GM19025 (cell line): Measurements from ENCODE around the gene ARSB.
"Not testable (repeated sequence)": the region's sequence is repeated elsewhere in the genome, so short reads cannot be mapped to it uniquely, and the experiment has no call there.

Experiments
- ATAC-seq: cut with Tn5 transposase; IDR thresholded peaks from one replicate; pipeline ENCODE4 v1.9.1; 2021; ENCODE audit warnings: mild to moderate bottlenecking, low read depth, moderate library complexity; ENCODE audit not compliant: unreplicated experiment

The ARSB gene

DNA sequence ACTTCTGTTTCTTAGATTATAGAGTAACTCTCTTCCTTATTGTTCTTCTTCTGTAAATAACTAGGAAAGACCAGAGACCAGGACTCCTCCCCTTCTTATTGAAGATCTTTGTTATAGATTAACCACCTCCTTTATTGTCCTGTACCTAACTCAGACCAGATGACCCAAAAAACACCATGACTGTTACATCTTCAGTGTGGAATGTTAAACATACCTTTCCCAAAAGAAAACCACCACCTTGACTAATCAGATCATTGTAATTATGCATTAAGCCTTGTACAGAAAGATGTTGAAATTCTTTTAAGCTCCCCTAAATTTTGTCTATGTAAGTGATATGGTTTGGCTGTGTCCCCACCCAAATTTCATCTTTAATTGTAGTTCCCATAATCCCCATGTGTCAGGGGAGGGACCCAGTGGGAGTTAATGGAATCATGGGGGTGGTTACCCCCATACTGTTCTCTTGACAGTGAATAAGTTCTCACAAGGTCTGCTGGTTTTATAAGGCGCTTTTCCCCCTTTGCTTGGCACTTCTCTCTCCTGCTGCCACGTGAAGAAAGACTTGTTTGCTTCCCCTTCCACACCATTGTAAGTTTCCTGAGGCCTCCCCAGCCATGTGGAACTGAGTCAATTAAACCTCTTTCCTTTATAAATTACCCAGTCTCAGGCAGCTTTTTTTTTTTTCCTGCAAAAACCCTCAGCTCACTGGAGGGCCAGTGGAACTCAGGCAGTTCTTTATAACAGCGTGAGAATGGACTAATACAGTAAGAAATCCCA is 26.3 kb downstream of the ARSB start:
- no peak for ATAC-seq

DNA sequence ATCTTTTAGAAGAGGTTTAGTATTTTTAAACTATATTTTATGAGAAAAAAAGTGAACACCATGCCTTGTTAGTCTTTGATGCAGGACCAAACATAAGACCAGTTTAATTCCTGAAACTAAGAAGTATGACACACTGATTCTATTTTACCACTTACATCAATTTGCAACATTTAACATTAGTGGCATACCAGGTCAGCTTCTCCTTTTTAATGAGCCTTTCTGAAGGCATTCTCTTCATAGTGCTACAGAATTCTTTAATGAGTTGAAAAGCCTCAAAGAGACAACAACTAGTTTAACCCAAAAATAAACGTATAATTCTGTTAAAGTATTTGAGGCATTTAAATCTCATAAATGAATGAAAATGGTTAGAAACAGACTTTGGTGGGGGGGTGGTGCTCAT is 28.2 kb downstream of the ARSB start:
- no peak for ATAC-seq

DNA sequence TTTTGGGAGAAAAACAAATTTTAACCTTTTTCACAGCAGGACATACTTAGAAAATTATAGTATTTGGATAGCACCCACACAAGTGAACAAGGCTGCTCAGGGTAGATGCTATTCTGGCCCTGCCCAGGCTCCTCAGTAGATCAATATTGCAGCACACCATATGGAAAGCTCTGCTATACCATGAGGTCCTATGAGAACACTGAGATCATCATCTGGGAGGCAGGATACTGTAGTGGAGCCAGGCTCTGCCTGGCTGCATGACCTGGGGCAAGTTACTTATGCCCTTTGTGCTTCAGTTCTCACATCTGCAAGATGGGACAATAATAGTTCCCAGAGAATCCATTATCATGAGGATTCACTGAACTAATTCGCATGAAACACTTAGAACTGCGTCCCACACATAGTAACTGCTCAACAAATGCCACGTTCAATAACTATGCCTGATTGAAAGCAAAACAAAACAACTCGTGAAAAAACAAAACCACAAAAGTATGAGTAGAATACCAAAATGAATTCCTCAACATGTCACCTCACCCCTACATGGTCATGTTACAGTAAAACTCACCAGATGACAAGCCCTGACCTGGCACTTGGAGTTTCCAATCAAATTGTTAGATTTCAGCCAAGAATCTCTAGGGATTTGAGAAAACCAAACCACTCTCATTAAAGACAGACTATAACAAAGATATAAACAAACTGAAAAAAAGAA is 31.9 kb downstream of the ARSB start:
- ATAC-seq, result no peak

DNA sequence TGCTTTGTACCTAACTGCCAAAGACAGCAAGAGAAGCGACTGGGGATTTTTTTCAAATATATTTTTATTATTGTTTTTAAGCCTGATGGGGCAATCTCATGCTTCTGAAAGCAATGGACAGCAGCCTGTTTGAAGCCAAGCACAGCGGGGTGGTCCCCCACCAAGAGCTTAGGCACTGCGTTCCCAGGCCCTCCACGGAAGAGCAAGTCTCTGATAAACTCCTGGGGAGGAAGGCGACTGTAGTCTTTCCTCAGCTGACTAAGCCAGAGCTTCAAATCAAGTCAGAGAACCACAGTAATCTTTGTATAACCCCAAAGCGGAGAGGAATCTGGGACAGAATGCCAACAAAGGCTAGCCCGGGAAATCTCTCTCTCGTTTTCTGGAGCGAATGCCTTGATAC is 54.4 kb downstream of the ARSB start:
- no peak for ATAC-seq

DNA sequence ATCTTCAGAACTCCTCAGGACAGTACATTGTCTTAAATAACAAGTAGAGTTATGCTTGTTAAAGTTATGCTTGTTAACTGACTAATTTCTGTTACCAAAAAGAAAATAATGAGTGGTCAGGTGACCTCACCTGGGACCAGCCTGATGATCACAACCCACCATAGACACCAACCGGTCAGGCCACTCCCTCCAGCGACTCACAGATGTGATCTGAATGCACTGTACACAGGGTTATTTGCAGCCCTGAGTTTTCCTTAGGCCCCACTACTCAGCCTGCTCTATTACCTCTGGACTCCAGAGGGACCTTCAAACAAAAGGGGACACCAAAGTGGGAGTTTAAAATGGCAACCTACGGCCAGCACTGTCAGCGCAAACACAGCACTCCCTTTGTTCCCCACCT is 55.3 kb downstream of the ARSB start:
- ATAC-seq, result no peak

DNA sequence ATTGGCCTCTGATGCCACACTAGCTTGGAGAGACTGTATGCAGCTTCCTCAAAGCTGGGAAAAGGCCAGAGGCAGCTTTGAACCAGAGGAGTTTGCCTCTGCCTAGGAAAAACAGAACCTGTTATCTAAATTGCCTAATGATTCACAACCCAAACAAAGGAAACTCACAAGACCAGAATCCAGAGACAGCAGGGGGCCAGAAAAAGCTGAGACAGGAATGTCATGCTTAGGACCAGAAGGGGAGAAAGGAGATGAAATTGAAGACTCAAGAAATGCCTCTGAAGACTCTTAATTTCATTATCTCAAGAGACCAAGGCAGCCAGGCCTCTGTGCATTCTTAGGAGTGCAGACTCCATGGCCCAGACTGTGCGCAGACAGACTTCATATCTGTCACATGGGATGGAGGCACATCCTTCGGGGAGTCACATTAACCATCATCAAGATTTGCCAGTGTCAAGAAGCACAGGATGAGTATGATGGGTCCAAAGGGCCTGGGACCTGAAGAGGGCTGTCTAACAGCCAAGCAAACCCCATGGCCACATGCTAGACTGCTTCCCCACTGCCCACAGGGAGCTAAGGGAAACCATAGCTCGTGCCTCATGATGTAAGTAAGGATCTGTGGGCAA is 57.3 kb downstream of the ARSB start:
- no peak for ATAC-seq

DNA sequence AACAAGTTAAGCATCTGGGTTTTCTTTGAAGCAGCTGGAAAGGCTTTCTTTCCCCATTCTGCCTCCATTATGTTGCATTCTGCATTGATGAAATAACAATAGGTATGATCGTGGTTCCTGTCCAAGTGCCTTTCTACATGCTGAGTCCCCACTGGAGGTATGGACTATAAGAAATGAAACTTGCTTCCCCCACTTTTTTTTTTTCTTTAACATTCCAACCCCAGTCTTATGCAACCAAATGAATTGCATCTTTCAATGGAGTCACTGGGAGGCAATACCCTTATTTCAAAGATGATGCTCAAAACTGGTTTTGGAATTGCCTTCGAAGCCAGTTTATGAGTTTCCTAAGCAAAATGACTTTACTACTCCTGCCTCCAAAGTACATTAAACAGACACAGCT is 58.9 kb downstream of the ARSB start:
- ATAC-seq, result no peak

DNA sequence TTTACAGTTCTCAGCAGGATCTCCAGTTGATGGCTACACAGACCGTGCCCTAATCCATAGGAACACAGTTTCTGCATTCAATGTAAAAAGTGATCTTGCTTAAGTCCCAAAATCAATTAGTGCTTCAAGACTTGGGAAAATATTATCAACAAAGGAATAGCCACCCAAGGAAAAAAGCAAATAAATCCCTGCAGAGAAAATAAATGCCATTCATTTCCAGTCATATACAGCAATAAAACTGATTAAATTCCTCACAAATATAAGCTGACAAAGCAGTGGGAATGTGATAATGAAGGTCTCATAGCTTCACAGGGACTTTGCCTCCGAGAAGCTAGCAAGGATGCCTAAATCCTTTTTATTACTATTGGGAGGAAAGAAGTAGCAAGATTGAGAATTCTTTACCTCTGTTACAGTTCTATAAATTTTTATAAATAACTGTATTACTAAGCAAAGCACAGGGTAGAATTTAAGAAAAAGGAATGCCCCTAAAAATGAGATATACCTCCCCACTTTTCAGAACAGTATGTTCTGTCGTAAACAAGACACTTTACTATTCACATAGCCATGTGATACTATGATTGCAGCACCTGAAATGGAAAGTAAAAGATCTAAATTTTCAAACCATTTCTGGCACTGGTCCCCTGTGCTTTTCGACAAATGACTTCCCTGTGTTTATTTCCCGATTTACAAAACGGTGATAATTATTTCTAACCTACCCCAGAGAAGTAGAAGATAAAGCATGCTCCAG is 59.8 kb downstream of the ARSB start:
- no peak for ATAC-seq

DNA sequence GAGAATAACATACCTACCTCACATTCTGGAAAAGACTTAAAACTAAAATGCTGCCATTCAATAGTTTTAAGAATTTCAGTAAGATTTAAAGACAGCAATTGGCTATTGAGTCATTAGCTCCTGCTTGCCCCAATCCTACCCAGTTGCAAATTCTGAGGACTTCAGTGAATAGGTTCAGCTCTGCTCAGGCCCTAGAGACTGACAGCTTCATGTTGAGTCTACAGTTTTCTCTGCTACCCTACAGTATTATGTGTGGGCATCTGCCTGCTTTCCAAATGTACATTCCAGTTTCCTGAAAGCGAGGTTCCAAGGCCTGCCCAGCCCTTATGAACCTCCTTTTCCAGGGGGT is 61.5 kb downstream of the ARSB start:
- no peak for ATAC-seq

DNA sequence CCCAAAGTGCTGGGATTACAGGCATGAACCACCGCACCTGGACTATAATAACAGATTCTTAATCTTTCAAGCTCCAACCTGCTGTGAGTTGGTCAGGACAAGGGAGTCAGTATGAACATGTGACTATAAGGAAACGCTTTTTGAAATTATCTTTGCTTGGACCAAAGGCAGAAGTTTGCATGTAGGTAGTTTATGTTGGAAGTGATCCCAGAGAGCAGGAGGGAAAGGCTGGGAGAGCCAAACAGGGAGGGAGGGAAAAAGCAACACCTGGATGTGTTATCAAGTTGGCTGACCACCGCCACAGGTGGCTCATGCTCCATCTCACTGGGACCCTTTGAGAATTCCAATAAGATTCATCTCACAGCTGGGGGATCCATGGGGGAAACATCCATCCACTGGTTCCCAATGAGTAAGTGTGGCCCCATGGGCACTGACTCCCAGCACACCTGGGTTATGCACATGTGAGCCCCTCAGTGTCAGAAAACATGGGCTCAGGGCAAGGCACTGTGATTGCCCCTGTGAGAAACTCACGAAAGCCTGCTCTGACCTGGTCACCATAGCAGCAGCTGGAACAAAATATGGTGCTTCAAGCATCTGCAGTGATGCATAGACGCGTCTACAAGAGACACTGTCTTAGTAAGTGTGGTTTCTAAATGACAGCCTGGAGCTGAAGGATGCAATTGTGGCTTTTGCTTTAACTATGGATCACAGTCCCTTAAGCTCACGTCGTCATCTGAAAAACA is 62.1 kb downstream of the ARSB start:
- ATAC-seq, result peak; percentile 60

DNA sequence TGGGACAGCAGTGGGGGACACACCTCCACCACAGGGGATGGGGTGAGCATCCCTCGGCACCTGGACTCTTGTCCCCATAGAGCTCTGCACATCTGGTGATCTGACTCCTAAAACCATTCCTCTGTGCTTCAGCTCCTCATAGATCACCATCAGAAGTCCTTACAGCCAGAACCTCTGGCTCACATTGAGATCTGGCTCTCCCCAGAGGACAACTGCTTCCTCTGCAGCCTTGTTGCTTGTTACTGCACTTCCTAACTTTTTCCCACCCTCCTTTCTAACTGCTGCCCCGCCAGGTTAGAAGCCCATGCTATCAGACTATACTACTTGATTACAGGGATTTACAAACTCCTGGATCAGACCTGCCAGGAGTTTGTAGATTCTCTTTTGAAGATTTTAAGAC is 64.5 kb downstream of the ARSB start:
- ATAC-seq, result no peak

DNA sequence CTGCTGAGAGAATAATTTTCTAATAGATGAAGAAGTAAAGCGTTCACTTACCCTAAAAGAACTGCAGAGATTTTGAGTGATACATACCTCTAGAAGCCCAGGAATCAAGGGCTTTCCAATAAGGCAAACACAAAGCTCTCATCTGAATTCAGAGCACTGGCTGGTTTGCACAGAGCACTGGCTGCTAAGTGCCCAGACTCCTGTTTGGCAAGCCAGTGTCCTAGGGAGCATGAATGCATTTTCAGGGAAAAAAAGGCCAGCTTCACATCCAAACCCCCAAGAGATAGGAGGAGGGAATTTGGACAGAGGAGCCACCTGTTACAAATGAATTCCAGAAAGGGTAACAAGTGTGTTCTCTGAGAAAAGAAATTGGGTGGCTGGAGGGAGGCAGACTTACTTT is 65.3 kb downstream of the ARSB start:
- ATAC-seq, result no peak

DNA sequence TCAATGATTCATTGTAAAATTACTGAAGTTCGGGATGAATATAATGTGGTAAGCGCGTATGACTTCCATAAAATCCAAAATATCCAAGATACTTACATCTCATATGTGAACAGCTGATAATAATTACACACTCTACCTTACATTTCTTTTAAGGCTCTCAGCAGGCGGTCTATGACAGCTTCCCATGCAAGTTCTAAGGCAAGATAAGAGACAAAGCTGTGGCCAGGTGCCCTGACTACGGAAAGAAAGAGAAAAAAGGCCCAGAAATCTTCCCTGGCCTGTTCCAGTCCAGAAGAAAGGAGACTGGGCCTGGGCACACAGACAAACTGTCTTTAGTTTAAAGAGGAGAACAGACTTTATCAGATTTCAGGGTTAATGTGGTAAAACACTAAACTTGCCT is 69.1 kb downstream of the ARSB start:
- ATAC-seq, result no peak

DNA sequence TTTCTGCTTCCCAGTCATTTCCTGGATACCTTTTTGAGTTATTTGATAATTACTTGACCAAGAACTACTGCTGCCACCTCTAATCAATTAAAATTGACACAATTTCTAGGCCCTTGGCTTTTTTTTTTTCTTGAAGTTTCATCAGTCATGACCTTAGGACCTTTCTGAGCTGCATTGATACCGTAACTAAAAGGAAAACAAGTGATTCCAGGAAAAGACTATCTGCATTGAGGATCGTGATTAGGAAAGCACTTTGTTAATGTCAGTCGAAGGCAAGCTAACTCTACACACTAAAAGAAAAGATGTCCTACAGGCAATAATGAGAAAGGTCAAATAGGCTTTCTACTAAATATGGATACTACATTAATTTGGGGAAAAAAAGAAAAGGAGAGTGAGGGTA is 69.9 kb downstream of the ARSB start:
- no peak for ATAC-seq

DNA sequence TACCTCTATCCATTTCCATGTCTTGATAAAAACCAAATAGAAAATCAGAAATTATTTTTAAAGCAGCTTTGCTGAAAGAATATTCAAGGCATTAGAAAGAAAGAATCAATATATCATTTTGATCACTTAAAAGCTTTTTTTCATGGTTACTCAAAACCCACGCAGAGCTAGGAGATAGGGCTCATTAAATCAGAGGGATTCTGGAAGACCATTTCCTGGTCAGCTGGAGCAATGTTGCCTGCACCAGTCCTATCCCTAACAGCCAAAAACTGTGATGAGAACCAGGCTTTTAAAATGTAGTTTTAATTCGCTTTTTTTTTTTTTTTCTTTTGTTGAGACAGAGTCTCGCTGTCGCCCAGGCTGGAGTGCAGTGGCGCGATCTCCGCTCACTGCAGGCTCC is 72.3 kb downstream of the ARSB start:
- no peak for ATAC-seq

DNA sequence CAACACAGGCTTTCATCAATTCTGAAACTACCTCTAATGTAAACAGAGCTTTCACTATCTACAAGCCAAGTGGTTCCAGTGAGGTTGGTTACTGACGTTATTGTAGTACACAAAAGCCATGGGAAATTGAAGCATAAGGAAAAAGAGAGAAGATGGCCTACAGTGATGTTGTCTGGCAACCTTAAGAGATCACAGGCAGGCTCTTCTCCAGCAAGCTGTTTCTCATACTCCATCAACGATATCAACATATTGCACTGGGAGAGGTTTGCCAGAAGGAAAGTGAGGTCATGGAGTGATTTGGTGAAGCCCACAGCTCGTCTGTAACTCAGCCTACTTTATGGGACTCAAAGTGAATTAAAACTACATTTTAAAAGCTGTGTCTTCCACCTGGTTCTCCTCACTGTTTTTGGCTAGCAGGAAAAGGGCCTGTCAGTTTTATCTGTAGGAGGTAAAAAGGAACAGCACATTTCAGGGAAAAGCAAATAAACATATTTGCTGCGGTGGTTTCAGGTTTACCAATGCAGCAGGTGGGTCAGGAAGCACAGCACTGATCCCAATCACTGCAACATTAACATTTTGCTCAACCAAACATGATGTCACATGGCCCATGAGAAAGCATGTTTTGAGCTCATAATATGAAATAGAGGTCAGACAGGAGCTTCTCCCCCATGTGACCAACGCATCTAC is 72.9 kb downstream of the ARSB start:
- ATAC-seq, result no peak

DNA sequence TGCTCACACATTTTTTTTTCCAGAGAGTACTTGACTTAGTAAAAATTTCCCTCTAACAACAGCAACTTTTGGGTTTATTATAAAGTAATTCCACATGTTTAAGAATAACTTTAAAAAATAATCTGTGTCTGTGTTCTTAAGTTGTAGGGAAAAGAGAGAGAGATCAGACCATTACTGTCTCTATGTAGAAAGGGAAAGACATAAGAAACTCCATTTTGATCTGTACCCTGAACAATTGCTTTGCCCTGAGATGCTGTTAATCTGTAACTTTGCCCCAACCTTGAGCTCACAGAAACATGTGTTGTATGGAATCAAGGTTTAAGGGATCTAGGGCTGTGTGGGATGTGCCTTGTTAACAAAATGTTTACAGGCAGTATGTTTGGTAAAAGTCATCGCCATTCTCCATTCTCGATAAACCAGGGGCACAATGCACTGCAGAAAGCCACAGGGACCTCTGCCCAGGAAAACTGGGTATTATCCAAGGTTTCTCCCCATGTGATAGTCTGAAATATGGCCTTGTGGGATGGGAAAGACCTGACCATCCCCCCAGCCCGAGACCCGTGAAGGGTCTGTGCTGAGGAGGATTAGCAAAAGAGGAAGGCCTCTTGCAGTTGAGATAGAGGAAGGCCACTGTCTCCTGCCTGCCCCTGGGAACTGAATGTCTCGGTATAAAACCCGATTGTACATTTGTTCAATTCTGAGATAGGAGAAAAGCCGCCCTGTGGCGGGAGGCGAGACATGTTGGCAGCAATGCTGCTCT is 75.7 kb downstream of the ARSB start:
- ATAC-seq, result not testable (repeated sequence)

DNA sequence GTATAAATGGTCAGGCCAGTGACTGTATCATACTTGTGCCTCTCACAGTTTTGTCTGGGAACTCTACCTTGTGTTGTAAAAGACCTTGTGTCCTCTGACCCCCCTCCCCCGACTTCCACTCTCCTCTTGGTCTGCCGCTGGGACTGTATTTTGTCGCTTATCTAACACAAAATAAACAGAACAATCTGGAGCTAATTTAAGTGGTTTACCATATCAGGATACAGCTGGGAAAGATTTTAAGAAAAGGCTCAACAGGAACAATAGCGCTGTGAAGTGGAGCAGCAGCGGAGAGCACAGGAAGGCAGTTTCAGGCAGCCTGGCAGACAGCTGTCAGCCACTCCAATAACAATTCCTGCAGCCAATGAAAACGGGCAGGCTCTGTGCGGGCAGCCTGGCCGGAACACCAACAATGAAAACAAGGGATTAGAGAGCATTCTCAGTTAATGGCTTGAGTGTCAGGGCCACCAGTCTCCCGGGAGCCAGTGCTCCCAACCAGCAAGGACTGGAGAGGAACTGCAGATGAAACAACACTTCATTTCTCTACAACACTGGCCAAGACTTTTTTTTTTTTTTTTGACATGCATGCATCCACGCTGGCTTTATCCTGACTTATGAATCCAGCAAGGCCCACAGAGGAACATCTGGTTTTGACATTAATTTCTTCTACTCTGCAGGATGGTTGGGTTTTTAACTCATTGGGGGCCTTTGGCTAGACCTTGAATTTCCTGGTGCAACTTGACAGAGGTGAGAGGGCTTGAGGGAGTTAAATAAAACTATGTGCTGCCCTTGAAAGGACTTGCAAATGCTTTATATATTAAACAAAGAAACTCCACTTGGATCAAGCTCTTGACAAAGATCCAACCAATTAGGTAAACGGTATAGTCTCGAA is 76.7 kb downstream of the ARSB start:
- no peak for ATAC-seq
